Ovary (tissue), 3 donors: ENCODE data around the gene SIDT2.

Experiments
- CTCF ChIP-seq, 3 donors: fragments of 450-650 bp in 2 of 3; fragments of 200-600 bp in 1 of 3; IDR thresholded peaks; one replicate each; pipeline versions ENCODE4 v1.5.1 to v1.8.0; 2016 to 2022; ENCODE audit warnings: antibody characterized with exemption in 3 of 3, mild to moderate bottlenecking in 1 of 3
- EP300 ChIP-seq: sonication (generic); formaldehyde crosslinking; IDR thresholded peaks from one replicate; pipeline ENCODE4 v1.6.1; 2017; ENCODE audit warnings: antibody characterized with exemption
- donor health status: DM: no; HTN: no; CAD: no.

- TF ChIP-seq EP300 (no peak), CTCF (IDR thresholded peaks at IDR 0.05) (no peak)
Measured at GRCh38 chr11:117189941-117190544, 11.5 kb downstream of the SIDT2 start.
